ENCODE results near the gene NOTCH1.

DNA sequence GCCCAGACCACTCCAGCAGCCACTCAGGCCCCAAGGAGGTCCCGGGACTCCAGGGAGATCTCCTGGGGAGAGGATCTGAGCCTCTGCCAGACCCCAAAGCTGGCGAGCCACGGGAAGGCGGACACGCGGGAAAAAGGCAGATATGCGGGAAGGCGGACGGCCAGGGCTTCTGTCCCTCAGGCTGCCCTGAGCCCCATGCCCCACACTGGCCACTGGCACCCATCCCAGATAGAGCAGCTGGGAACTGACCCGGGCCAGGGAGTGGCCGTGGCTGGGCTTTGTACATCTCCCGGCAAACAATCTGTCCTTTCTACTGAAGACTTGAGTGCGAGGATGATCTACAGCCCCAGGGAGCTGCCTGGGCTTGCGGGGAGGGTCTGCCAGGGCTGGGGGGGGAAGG, 21.1 kb upstream of the NOTCH1 start:
- TF ChIP-seq, protein P1, sequence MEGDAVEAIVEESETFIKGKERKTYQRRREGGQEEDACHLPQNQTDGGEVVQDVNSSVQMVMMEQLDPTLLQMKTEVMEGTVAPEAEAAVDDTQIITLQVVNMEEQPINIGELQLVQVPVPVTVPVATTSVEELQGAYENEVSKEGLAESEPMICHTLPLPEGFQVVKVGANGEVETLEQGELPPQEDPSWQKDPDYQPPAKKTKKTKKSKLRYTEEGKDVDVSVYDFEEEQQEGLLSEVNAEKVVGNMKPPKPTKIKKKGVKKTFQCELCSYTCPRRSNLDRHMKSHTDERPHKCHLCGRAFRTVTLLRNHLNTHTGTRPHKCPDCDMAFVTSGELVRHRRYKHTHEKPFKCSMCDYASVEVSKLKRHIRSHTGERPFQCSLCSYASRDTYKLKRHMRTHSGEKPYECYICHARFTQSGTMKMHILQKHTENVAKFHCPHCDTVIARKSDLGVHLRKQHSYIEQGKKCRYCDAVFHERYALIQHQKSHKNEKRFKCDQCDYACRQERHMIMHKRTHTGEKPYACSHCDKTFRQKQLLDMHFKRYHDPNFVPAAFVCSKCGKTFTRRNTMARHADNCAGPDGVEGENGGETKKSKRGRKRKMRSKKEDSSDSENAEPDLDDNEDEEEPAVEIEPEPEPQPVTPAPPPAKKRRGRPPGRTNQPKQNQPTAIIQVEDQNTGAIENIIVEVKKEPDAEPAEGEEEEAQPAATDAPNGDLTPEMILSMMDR (conservative IDR thresholded peaks at IDR 0.05 in 1 of 2, IDR thresholded peaks at IDR 0.05 in 1 of 2; ENCODE audit: low read depth in 1 of 2, low read length in 2 of 2), result no peak
- TF ChIP-seq EZH2 (IDR thresholded peaks at IDR 0.05; ENCODE audit: low read length, missing control alignments), result no peak
